22Rv1 (cell line): ENCODE measurements around the gene ZNF14.

ENCODE experiments used
- CTCF ChIP-seq: fragments of 450-650 bp; IDR thresholded peaks from 2 replicates; pipeline ENCODE4 v1.5.1; 2017; ENCODE audit warnings: mild to moderate bottlenecking
- ZFX ChIP-seq: fragments of 450-650 bp; IDR thresholded peaks from 2 replicates; pipeline ENCODE4 v1.6.1; 2017; ENCODE audit warnings: antibody characterized with exemption, borderline replicate concordance

GRCh38 chr19:19677579-19677978, 55.3 kb downstream of the ZNF14 start:
- TF ChIP-seq CTCF: no peak
- no peak for TF ChIP-seq ZFX
